Mesenteric fat pad (tissue), 1 donor: Measurements from ENCODE around the gene PHGDH. TPM values are rescaled to one million over a fixed set of nuclear protein-coding genes. Genes with fewer than 3 reads are reported as not detected.

ENCODE experiments used
- DNase-seq: peaks from one replicate; pipeline ENCODE4 v3.0.0-alpha.2; 2020; ENCODE audit warnings: low spot score
- total RNA-seq: library from RNA; stranded (reverse); fragmentation: NEBNext Ultra II Directional; extraction: Animal tissue kit (Norgen Biotek cat#: 25700); gene quantifications from one replicate; pipeline ENCODE4 v1.2.1, GENCODE V29; 2021
- donor health status: DM: yes; HTN: yes; CAD: no.

The PHGDH gene
- total RNA-seq, 1 donor from 2014 or later = 30.1 TPM

- no peak for DNase-seq
Measured at GRCh38 chr1:119731741-119732430, 20.2 kb downstream of the PHGDH start.

GRCh38 chr1:119732465-119733168, 20.9 kb downstream of the PHGDH start:
- no peak for DNase-seq

GRCh38 chr1:119733754-119734153, 22.0 kb downstream of the PHGDH start:
- no peak for DNase-seq

GRCh38 chr1:119735217-119735616, 23.5 kb downstream of the PHGDH start:
- no peak for DNase-seq

- DNase-seq = no peak
Measured at GRCh38 chr1:119736649-119737039, 24.9 kb downstream of the PHGDH start.

GRCh38 chr1:119737040-119737682, 25.4 kb downstream of the PHGDH start:
- no peak for DNase-seq

GRCh38 chr1:119738100-119738720, 26.5 kb downstream of the PHGDH start:
- DNase-seq = no peak

- DNase-seq = no peak
Measured at GRCh38 chr1:119739150-119739549, 27.4 kb downstream of the PHGDH start.

GRCh38 chr1:119740261-119740660, 28.5 kb downstream of the PHGDH start:
- DNase-seq = no peak

- no peak for DNase-seq
Measured at GRCh38 chr1:119740896-119741780, 29.4 kb downstream of the PHGDH start.

GRCh38 chr1:119742202-119742601, 30.5 kb downstream of the PHGDH start:
- DNase-seq = no peak

GRCh38 chr1:119742677-119743076, 30.9 kb downstream of the PHGDH start:
- no peak for DNase-seq

GRCh38 chr1:119743308-119743707, 31.6 kb downstream of the PHGDH start:
- DNase-seq = no peak

- DNase-seq = no peak
Measured at GRCh38 chr1:119743776-119744597, 32.3 kb downstream of the PHGDH start.

- DNase-seq = no peak
Measured at GRCh38 chr1:119744598-119744942, 32.8 kb downstream of the PHGDH start.

- DNase-seq = no peak
Measured at GRCh38 chr1:119745034-119745433, 33.3 kb downstream of the PHGDH start.

GRCh38 chr1:119747451-119747850, 35.7 kb downstream of the PHGDH start:
- DNase-seq = no peak

- no peak for DNase-seq
Measured at GRCh38 chr1:119748040-119748439, 36.3 kb downstream of the PHGDH start.

GRCh38 chr1:119752592-119752991, 40.9 kb downstream of the PHGDH start:
- no peak for DNase-seq

- no peak for DNase-seq
Measured at GRCh38 chr1:119758584-119758983, 46.9 kb downstream of the PHGDH start.
